Stimulated activated CD4-positive, alpha-beta T cell treated with anti-CD3 and anti-CD28 coated beads, Interleukin-4, amount 100 ng/mL, for 48 hours (primary cell): Measurements from ENCODE around the gene PEPD.

ENCODE experiments used
- DNase-seq, 2 donors: peaks; one replicate each; pipeline ENCODE4 v3.0.0-alpha.2; 2020; ENCODE audit warnings: low read depth in 2 of 2

Gene PEPD

GRCh38 chr19:33395561-33396550, 125.7 kb downstream of the PEPD start:
- DNase-seq, result no peak

GRCh38 chr19:33394723-33395560, 126.6 kb downstream of the PEPD start:
- no peak for DNase-seq

- DNase-seq, result no peak
These were observed 127.4 kb downstream of the PEPD start for GRCh38 chr19:33394006-33394722.

GRCh38 chr19:33393286-33394005, 128.1 kb downstream of the PEPD start:
- no peak for DNase-seq

- no peak for DNase-seq
These were observed 129.0 kb downstream of the PEPD start for GRCh38 chr19:33392341-33393285.

- no peak for DNase-seq
These were observed 129.9 kb downstream of the PEPD start for GRCh38 chr19:33391631-33392249.

- DNase-seq, result no peak
These were observed 130.5 kb downstream of the PEPD start for GRCh38 chr19:33390908-33391630.

- DNase-seq, result no peak
These were observed 131.3 kb downstream of the PEPD start for GRCh38 chr19:33390101-33390907.

- DNase-seq, result no peak
These were observed 132.0 kb downstream of the PEPD start for GRCh38 chr19:33389421-33390100.

- no peak for DNase-seq
These were observed 132.7 kb downstream of the PEPD start for GRCh38 chr19:33388725-33389420.

GRCh38 chr19:33388231-33388724, 133.3 kb downstream of the PEPD start:
- no peak for DNase-seq

- DNase-seq, result no peak
These were observed 134.0 kb downstream of the PEPD start for GRCh38 chr19:33387351-33388230.

GRCh38 chr19:33386361-33386858, 135.2 kb downstream of the PEPD start:
- DNase-seq, result no peak

- no peak for DNase-seq
These were observed 135.6 kb downstream of the PEPD start for GRCh38 chr19:33385956-33386355.

- DNase-seq, result no peak
These were observed 136.6 kb downstream of the PEPD start for GRCh38 chr19:33384983-33385382.
